ENCODE measurements around the gene CDC37.
A peak's percentile ranks its signal among the peaks of the same experiment; 100 is the strongest.
"Not testable (repeated sequence)": the region's sequence is repeated elsewhere in the genome, so short reads cannot be mapped to it uniquely, and the experiment has no call there.

Gene CDC37

GRCh38 chr19:10393137-10393536, 10.2 kb downstream of the CDC37 start:
- DNase-seq = no peak

- DNase-seq = no peak
Measured at GRCh38 chr19:10392120-10392519, 11.2 kb downstream of the CDC37 start.

GRCh38 chr19:10390652-10391286, 12.6 kb downstream of the CDC37 start:
- peak; percentile 67 to 75 for DNase-seq

- no peak for DNase-seq
Measured at GRCh38 chr19:10389863-10390262, 13.5 kb downstream of the CDC37 start.

GRCh38 chr19:10388957-10389356, 14.4 kb downstream of the CDC37 start:
- peak; percentile 81 to 85 for DNase-seq

- DNase-seq = no peak
Measured at GRCh38 chr19:10384580-10384979, 18.8 kb downstream of the CDC37 start.

- DNase-seq = not testable (repeated sequence)
Measured at GRCh38 chr19:10383223-10383499, 20.2 kb downstream of the CDC37 start.

GRCh38 chr19:10380313-10381102, 22.8 kb downstream of the CDC37 start, which contains the start of gene TYK2:
Gene TYK2 (minus strand): TSS chr19:10380572. CDS start chr19:10378406, 2,166 bp downstream.
- DNase-seq = peak; percentile 98

- no peak for DNase-seq
Measured at GRCh38 chr19:10379880-10380312, 23.4 kb downstream of the CDC37 start.

GRCh38 chr19:10378124-10378523, 25.2 kb downstream of the CDC37 start:
- DNase-seq = no peak

GRCh38 chr19:10377140-10377640, 26.2 kb downstream of the CDC37 start:
- DNase-seq = not testable (repeated sequence)

- no peak for DNase-seq
Measured at GRCh38 chr19:10374931-10375330, 28.4 kb downstream of the CDC37 start.

- DNase-seq = peak in 1 of 2 donors; percentile 58
Measured at GRCh38 chr19:10372690-10373089, 30.7 kb downstream of the CDC37 start.

GRCh38 chr19:10368101-10368803, 35.1 kb downstream of the CDC37 start:
- DNase-seq = no peak

GRCh38 chr19:10366950-10367512, 36.3 kb downstream of the CDC37 start:
- DNase-seq = not testable (repeated sequence)

- DNase-seq = no peak
Measured at GRCh38 chr19:10365518-10365917, 37.8 kb downstream of the CDC37 start.

GRCh38 chr19:10364644-10365043, 38.7 kb downstream of the CDC37 start:
- DNase-seq = no peak

- DNase-seq = no peak
Measured at GRCh38 chr19:10363789-10364281, 39.5 kb downstream of the CDC37 start.

- DNase-seq = no peak
Measured at GRCh38 chr19:10362259-10362658, 41.1 kb downstream of the CDC37 start.

- DNase-seq = no peak
Measured at GRCh38 chr19:10361569-10362011, 41.8 kb downstream of the CDC37 start.

GRCh38 chr19:10356431-10356830, 46.9 kb downstream of the CDC37 start:
- no peak for DNase-seq

GRCh38 chr19:10353793-10354391, 49.5 kb downstream of the CDC37 start:
- DNase-seq = peak; percentile 38 to 44

Data from CD4-positive, alpha-beta T cell treated with Interleukin-4 for 1 hour (primary cell).